H9 (cell line): ENCODE measurements around the gene MED17. TPM values are rescaled to one million over a fixed set of nuclear protein-coding genes. Genes with fewer than 3 reads are reported as not detected.
A peak's percentile ranks its signal among the peaks of the same experiment; 100 is the strongest.

Experiments
- DNase-seq: peaks from one replicate; pipeline ENCODE4 v3.0.0-alpha.2; 2017
- H2AFZ ChIP-seq: one replicate; pipeline ENCODE4 v1.6.1; 2013; ENCODE audit warnings: mild to moderate bottlenecking, low read length, control low read depth, moderate library complexity
- H2AK5ac ChIP-seq: 2 replicates; pipeline ENCODE4 v1.6.1; 2013; ENCODE audit warnings: low read length, control low read depth, mixed read lengths; ENCODE audit not compliant: insufficient read length
- H2BK120ac ChIP-seq: one replicate; pipeline ENCODE4 v1.6.1; 2013; ENCODE audit warnings: low read depth, mild to moderate bottlenecking, low read length, control low read depth, inconsistent platforms; ENCODE audit not compliant: poor library complexity, severe bottlenecking
- H2BK12ac ChIP-seq: 2 replicates; pipeline ENCODE4 v1.6.1; 2013; ENCODE audit warnings: low read length, control low read depth, mixed read lengths, low read depth; ENCODE audit not compliant: insufficient read length
- H2BK15ac ChIP-seq: 2 replicates; pipeline ENCODE4 v1.6.1; 2013; ENCODE audit warnings: low read depth, low read length, control low read depth
- H2BK20ac ChIP-seq: one replicate; pipeline ENCODE4 v1.6.1; 2013; ENCODE audit warnings: low read depth, mild to moderate bottlenecking, low read length, control low read depth, inconsistent platforms; ENCODE audit not compliant: poor library complexity, severe bottlenecking
- H2BK5ac ChIP-seq: 2 replicates; pipeline ENCODE4 v1.6.1; 2013; ENCODE audit warnings: low read length, control low read depth, mixed read lengths; ENCODE audit not compliant: insufficient read length
- H3K14ac ChIP-seq: 2 replicates; pipeline ENCODE4 v1.6.1; 2013; ENCODE audit warnings: low read length, control low read depth; ENCODE audit not compliant: insufficient read depth
- H3K18ac ChIP-seq: 2 replicates; pipeline ENCODE4 v1.6.1; 2013; ENCODE audit warnings: low read depth, mild to moderate bottlenecking, mixed read lengths, low read length, control low read depth; ENCODE audit not compliant: insufficient read length
- H3K23ac ChIP-seq: 2 replicates; pipeline ENCODE4 v1.6.1; 2013; ENCODE audit warnings: low read length, control low read depth, mixed read lengths, low read depth; ENCODE audit not compliant: insufficient read length
- H3K23me2 ChIP-seq: 2 replicates; pipeline ENCODE4 v1.6.1; 2013; ENCODE audit warnings: low read depth, mild to moderate bottlenecking, mixed read lengths, low read length, control low read depth; ENCODE audit not compliant: insufficient read length, poor library complexity, severe bottlenecking
- H3K27ac ChIP-seq: 2 replicates; pipeline ENCODE4 v1.5.1; 2013; ENCODE audit warnings: low read length, control low read depth, mixed read lengths, low read depth; ENCODE audit not compliant: insufficient read length
- H3K27me3 ChIP-seq: 2 replicates; pipeline ENCODE4 v1.6.1; 2013; ENCODE audit warnings: low read length, control low read depth, inconsistent platforms; ENCODE audit not compliant: insufficient read depth
- H3K4ac ChIP-seq: 2 replicates; pipeline ENCODE4 v1.6.1; 2013; ENCODE audit warnings: low read depth, mild to moderate bottlenecking, control low read depth, inconsistent platforms, low read length, moderate library complexity
- H3K4me1 ChIP-seq: 2 replicates; pipeline ENCODE4 v1.6.1; 2013; ENCODE audit warnings: low read length, control low read depth, inconsistent platforms; ENCODE audit not compliant: insufficient read depth
- H3K4me2 ChIP-seq: 2 replicates; pipeline ENCODE4 v1.6.1; 2013; ENCODE audit warnings: low read length, control low read depth, mixed read lengths; ENCODE audit not compliant: insufficient read length, insufficient read depth
- H3K56ac ChIP-seq: 2 replicates; pipeline ENCODE4 v1.6.1; 2013; ENCODE audit warnings: low read depth, mild to moderate bottlenecking, mixed read lengths, low read length, control low read depth; ENCODE audit not compliant: insufficient read length
- H3K79me1 ChIP-seq: 2 replicates; pipeline ENCODE4 v1.6.1; 2013; ENCODE audit warnings: low read depth, mild to moderate bottlenecking, moderate library complexity, low read length, control low read depth, inconsistent platforms; ENCODE audit not compliant: insufficient read depth, poor library complexity, severe bottlenecking
- H3K79me2 ChIP-seq: 2 replicates; pipeline ENCODE4 v1.6.1; 2013; ENCODE audit warnings: low read length, control low read depth, inconsistent platforms; ENCODE audit not compliant: insufficient read depth
- H3K9ac ChIP-seq: 2 replicates; pipeline ENCODE4 v1.6.1; 2013; ENCODE audit warnings: low read length, control low read depth, mixed read lengths; ENCODE audit not compliant: insufficient read length; ENCODE audit errors: extremely low read depth
- H3K9me3 ChIP-seq: one replicate; pipeline ENCODE4 v1.6.1; 2013; ENCODE audit warnings: low read depth, low read length, inconsistent platforms; ENCODE audit not compliant: control insufficient read depth
- H3T11ph ChIP-seq: one replicate; pipeline ENCODE4 v1.6.1; 2013; ENCODE audit warnings: mild to moderate bottlenecking, low read length, control low read depth, inconsistent platforms
- H4K20me1 ChIP-seq: one replicate; pipeline ENCODE4 v1.6.1; 2013; ENCODE audit not compliant: control insufficient read depth, insufficient read length, insufficient read depth
- H4K5ac ChIP-seq: 2 replicates; pipeline ENCODE4 v1.6.1; 2013; ENCODE audit warnings: low read depth, mild to moderate bottlenecking, mixed read lengths, low read length, control low read depth; ENCODE audit not compliant: insufficient read length
- H4K8ac ChIP-seq: replicated peaks from 2 replicates; pipeline ENCODE4 v1.6.1; 2013; ENCODE audit warnings: low read length, control low read depth, mixed read lengths, low read depth; ENCODE audit not compliant: insufficient read length
- H4K91ac ChIP-seq: 2 replicates; pipeline ENCODE4 v1.6.1; 2013; ENCODE audit warnings: low read depth, mild to moderate bottlenecking, moderate library complexity, mixed read lengths, low read length, control low read depth; ENCODE audit not compliant: insufficient read length
- H3K27ac Mint-ChIP-seq, 3 experiments: 2 replicates in 2 of 3; 3 replicates in 1 of 3; pipeline ENCODE4 v1.8.0; 2020 to 2021; ENCODE audit warnings: mixed read lengths in 3 of 3, mild to moderate bottlenecking in 1 of 3, moderate library complexity in 1 of 3
- H3K27me3 Mint-ChIP-seq: 2 replicates; pipeline ENCODE4 v1.8.0; 2021; ENCODE audit warnings: low read depth, mild to moderate bottlenecking, moderate library complexity, mixed read lengths
- H3K36me3 Mint-ChIP-seq, 3 experiments: 2 replicates in 2 of 3; 3 replicates in 1 of 3; pipeline ENCODE4 v1.8.0; 2020 to 2021; ENCODE audit warnings: low read depth in 3 of 3, mixed read lengths in 3 of 3; ENCODE audit not compliant: insufficient read depth in 1 of 3
- H3K4me1 Mint-ChIP-seq, 2 experiments: 2 replicates each; pipeline ENCODE4 v1.8.0; 2020; ENCODE audit warnings: mixed read lengths in 2 of 2
- H3K4me3 Mint-ChIP-seq, 2 experiments: 2 replicates in 1 of 2; 3 replicates in 1 of 2; pipeline ENCODE4 v1.8.0; 2020 to 2021; ENCODE audit warnings: mild to moderate bottlenecking in 2 of 2, mixed read lengths in 2 of 2, moderate library complexity in 1 of 2
- H3K9me3 Mint-ChIP-seq, 2 experiments: 2 replicates in 1 of 2; 3 replicates in 1 of 2; pipeline ENCODE4 v1.8.0; 2020; ENCODE audit warnings: mild to moderate bottlenecking in 2 of 2, mixed read lengths in 2 of 2, moderate library complexity in 1 of 2
- WGBS: extraction: QIAGEN DNeasy Blood & Tissue Kit; methylation state at CpG from one replicate; pipeline ENCODE4 v1.1.7; 2013; ENCODE audit warnings: missing lambda C conversion rate, low lambda C conversion rate, mixed read lengths; ENCODE audit not compliant: insufficient read length; ENCODE audit errors: extremely low coverage; 5-methylcytosine and 5-hydroxymethylcytosine counted together
- total RNA-seq: library from RNA; stranded (reverse); gene quantifications from 2 replicates; pipeline ENCODE4 v1.2.1, GENCODE V29; 2021
- TF ChIP-seq, protein P1 (sequence below): fragments of 200-600 bp; sonication (generic); conservative IDR thresholded peaks from 3 replicates; pipeline ENCODE4 v1.8.0; 2021; ENCODE audit warnings: antibody characterized with exemption, mild to moderate bottlenecking

Gene MED17
- total RNA-seq, 1 experiment from 2014 or later, result 43.3 TPM

DNA sequence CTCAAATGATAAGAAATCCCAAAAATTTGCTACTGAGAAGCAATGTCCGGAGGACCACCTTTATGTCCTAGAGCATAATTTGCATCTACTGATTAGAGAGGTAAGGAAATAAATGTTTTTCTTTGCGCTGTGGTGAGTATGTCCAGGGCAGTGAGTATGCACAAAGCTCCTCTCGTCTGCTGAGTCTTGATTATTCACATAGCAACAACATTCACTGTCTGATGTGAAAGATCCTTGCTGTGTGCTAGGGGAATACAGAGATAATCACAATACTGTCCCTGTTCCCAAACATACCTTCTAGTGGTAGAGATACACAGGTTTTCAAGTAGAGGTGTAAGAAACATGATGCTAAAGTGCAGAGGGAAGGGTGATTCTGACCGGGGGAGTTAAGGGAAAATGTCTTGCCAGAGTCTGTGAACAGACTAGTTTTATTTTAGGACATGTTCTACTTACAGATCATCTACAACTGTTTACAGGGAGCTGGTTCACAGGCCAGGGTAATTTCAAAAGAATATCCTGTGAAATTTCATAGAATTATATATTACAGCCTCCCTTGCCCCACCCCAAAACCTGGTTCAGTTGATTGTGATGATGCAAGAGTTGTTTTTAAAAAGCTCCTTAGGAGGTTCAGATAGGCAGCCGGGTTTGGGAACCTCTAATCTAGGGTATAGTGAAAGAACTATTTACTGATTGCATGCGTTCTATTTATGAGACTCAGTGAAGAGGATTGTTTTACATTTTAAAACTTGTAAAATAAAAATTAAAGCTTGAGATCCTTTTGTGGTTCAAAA is 12.6 kb downstream of the MED17 start:
- no peaks in the 10 kb centered on the region for H3K4me1 Mint-ChIP-seq
- H3K4ac ChIP-seq, result no peak overlapping the region
- no peaks in the 10 kb centered on the region for H4K20me1 ChIP-seq
- H3K4me1 ChIP-seq, result no peaks in the 10 kb centered on the region
- no peak overlapping the region for H4K5ac ChIP-seq
- no peak overlapping the region for H2BK12ac ChIP-seq
- no peak overlapping the region for H2AK5ac ChIP-seq
- no peak overlapping the region for H4K8ac ChIP-seq
- H3K18ac ChIP-seq, result no peak overlapping the region
- H3T11ph ChIP-seq, result no peak overlapping the region
- H3K23me2 ChIP-seq, result no peaks in the 10 kb centered on the region
- no peak overlapping the region for H3K14ac ChIP-seq
- H3K9ac ChIP-seq, result no peak overlapping the region
- no peak overlapping the region for H2BK15ac ChIP-seq
- H3K9me3 ChIP-seq, result no peaks in the 10 kb centered on the region
- no peak for DNase-seq
- no peaks in the 10 kb centered on the region for H3K79me1 ChIP-seq
- H3K36me3 Mint-ChIP-seq, result peaks cover 44 to 89% (median 83%) of the 10 kb centered on the region in 3 experiments
- no peak overlapping the region for H3K23ac ChIP-seq
- no peak overlapping the region for H2BK120ac ChIP-seq
- no peak overlapping the region for H2BK20ac ChIP-seq
- H3K27ac Mint-ChIP-seq, result peak overlapping the region in 1 of 3 experiments; percentile 42; a peak in 1 of 7 replicates
- no peaks in the 10 kb centered on the region for H3K79me2 ChIP-seq
- H3K27me3 Mint-ChIP-seq, result no peaks in the 10 kb centered on the region
- no peak overlapping the region for H2AFZ ChIP-seq
- no peak overlapping the region for H2BK5ac ChIP-seq
- no peaks in the 10 kb centered on the region for H3K27me3 ChIP-seq
- no peaks in the 10 kb centered on the region for H3K9me3 Mint-ChIP-seq
- no CpG with 5 or more reads among the region's 6 CpGs for WGBS
- no peak overlapping the region for H4K91ac ChIP-seq
- TF ChIP-seq, protein P1, sequence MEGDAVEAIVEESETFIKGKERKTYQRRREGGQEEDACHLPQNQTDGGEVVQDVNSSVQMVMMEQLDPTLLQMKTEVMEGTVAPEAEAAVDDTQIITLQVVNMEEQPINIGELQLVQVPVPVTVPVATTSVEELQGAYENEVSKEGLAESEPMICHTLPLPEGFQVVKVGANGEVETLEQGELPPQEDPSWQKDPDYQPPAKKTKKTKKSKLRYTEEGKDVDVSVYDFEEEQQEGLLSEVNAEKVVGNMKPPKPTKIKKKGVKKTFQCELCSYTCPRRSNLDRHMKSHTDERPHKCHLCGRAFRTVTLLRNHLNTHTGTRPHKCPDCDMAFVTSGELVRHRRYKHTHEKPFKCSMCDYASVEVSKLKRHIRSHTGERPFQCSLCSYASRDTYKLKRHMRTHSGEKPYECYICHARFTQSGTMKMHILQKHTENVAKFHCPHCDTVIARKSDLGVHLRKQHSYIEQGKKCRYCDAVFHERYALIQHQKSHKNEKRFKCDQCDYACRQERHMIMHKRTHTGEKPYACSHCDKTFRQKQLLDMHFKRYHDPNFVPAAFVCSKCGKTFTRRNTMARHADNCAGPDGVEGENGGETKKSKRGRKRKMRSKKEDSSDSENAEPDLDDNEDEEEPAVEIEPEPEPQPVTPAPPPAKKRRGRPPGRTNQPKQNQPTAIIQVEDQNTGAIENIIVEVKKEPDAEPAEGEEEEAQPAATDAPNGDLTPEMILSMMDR, result no peak
- H3K27ac ChIP-seq, result no peak overlapping the region
- H3K4me2 ChIP-seq, result no peak overlapping the region
- H3K4me3 Mint-ChIP-seq, result no peak overlapping the region
- H3K56ac ChIP-seq, result no peak overlapping the region
